ENCODE measurements around the gene RPA1.
"Not testable (repeated sequence)": the region's sequence is repeated elsewhere in the genome, so short reads cannot be mapped to it uniquely, and the experiment has no call there.

The RPA1 gene

GRCh38 chr17:1829592-1830257 lies at the start of gene RPA1, which contains the start of gene SMYD4:
Gene RPA1 (plus strand): TSS chr17:1830005. CDS start chr17:1830094, 89 bp downstream.
Gene SMYD4 (minus strand): TSS chr17:1829902. CDS start chr17:1827994, 1,908 bp downstream.
- peak; percentile 50 to 68 for DNase-seq

DNA sequence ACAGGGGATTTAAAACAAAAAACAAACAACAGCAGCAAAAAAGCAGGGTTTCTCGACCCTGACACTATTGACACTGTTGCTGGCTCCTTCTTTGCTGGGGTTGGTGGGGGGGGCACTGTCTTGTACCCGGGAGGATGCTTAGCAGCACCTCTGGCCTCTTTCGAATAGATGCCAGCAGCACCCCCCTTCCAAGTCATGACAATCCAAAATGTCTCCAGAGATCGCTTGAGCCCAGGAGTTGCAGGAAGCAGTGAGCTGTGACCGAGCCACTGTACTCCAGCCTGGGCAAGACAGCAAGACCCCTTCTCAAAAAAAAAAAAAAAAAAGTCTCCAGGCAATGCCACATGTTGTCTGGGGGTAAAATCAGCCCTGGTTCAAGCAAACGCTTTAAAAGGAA lies 47.6 kb upstream of the RPA1 start:
- DNase-seq = no peak

DNA sequence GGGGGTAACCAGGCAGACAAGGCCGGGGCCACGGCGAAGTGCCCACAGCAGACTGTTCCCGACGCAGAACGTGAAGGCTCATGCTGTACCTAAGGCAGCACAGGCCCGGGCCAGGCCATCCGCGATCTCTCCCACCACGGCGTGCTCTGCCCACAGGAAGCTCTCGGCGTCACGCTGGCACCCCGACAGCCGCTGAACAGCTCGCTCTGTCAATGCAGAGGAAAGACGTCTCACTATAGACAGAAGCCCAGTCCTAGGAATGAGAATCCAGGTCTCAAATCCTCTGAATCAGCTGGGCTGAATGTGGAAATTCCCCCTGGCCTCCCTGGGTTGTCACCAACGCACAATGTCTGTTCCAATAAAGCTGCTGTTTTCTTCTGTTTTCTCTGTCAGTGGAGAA lies 46.5 kb upstream of the RPA1 start:
- DNase-seq = no peak

DNA sequence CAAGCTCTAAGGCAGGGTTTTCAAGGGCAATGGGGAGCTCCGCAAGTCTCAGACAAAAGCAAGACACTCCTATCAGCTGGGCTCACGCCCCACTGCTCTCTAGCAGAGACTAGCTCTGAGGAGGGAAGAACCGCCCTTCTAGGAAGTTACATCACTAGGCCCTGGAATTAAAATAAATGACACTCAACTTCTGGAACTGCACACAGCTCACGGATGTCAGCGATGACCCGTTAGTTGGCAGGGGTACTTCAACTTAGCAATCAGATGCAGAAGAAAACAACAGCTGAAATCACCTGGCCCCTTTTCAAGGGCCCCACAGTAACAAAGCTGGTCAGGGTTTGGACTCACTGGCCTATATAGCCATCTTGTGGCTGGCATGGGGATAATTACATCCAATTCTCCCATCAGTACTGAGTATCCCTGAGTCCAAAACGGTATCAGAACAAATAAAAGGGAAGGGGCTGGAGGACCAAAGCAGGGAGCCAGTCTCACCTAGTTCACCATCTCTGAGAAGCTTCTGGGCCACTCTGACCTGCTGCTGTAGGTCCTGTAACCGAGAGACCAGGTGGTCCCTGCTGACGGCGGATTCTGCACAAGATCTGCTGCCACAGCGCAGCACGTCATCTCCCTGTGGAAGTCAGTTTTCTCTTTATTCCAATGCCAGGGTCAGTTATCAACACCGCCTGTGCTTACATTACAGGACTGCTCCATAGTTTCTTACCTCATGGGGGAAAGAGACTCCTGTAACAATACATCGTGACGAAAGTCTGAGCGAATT lies 45.8 kb upstream of the RPA1 start:
- DNase-seq = peak; percentile 17 to 32

DNA sequence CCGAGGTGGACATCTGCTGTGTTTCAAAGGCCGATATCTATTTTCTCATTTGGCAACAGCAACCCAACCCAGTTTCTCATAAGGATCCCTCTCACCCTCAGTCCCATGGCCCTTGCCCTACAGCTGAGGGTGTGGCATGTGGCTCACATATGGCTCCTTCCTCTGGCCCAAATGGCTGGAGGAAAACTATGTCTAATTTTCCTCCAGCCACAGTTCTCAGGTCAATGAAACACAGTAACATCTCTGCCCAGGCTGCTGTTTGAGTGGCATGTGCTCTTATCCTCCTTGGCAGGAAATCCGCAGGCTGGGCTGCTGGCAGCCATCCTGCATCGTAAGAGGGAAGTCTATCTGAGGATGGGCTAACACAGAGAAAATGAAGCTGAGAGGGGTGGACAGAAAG lies 43.9 kb upstream of the RPA1 start:
- DNase-seq = no peak

- no peak for DNase-seq
Observed at GRCh38 chr17:1786708-1787107, 43.1 kb upstream of the RPA1 start.

- peak; percentile 84 to 85 for DNase-seq
Observed at GRCh38 chr17:1787301-1787902, 42.4 kb upstream of the RPA1 start.

- DNase-seq = no peak
Observed at GRCh38 chr17:1789936-1790335, 39.9 kb upstream of the RPA1 start.

GRCh38 chr17:1792495-1793446 lies 37.0 kb upstream of the RPA1 start:
- DNase-seq = no peak

DNA sequence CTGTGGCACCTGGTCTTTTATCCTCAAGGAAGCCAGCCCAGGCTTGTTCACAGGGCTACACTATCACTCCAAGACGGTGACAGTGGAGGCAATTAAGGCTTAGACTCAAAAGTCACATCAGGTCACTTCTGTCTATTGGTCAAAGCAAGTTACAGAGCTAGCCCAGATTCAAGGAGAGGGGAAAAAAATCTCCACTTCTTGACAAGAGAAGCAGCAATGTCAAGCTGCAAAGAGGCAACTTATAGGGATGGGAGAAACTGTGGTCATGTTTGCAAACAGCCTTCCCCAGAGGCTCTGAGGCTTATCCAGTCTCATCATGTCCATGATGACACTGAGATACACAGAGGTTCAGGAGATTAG lies 36.4 kb upstream of the RPA1 start:
- DNase-seq = no peak

GRCh38 chr17:1796800-1797199 lies 33.0 kb upstream of the RPA1 start:
- no peak for DNase-seq

DNA sequence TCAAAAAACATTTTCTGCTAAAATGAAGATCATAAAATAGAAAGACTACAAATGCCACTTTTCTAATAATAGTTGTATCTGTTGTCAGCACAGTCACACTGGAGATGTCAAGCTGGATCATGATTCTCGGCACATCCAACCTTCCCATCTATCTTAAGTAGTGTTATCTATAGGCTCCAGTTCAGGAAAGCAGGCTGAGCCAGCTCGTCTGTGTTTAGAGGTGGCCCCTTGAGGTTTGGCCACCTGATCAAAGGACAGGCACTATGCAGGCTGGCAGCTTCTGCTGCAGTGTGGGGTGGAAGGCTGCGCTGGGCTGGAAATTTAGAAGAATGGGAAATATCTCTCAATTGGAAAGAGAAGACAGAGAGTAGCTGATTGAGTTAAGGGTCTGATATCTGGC lies 32.5 kb upstream of the RPA1 start:
- DNase-seq = no peak

DNA sequence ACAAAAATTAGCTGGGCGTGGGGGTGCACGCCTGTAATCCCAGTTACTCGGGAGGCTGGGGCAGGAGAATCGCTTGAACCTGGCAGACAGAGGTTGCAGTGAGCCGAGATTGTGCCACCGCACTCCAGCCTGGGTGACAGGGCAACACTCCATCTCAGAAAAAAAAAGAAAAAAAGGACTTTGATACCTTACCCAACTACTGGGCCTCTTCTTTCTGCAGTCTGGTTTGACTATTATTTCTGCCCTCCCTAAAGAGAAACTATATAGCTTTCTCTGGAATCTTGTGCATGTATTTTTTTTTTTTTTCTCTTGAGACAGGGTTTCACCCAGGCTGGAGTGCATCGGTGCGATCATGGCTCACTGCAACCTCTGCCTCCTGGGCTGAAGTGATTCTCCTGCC lies 32.0 kb upstream of the RPA1 start:
- not testable (repeated sequence) for DNase-seq

- DNase-seq = no peak
Observed at GRCh38 chr17:1800240-1800639, 29.6 kb upstream of the RPA1 start.

DNA sequence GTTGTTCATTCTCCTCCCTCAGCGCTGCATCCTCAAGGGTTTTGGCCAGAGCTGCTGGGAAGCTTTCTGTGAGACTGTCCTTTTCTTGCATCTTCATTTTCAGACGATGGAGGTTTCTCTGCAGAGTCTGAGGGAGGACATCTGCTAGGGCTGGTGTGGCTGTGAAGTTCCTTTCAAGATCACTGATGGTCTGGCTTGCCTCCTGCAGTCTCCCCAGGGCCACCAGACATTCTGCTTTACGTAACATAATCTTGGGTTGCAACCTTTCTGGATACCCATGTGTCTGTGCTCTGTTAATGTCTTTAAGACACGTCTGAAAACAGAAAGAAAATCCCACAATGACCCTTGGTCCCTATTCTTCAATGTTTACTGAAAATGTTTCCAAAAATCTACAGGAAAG lies 29.1 kb upstream of the RPA1 start:
- no peak for DNase-seq

DNA sequence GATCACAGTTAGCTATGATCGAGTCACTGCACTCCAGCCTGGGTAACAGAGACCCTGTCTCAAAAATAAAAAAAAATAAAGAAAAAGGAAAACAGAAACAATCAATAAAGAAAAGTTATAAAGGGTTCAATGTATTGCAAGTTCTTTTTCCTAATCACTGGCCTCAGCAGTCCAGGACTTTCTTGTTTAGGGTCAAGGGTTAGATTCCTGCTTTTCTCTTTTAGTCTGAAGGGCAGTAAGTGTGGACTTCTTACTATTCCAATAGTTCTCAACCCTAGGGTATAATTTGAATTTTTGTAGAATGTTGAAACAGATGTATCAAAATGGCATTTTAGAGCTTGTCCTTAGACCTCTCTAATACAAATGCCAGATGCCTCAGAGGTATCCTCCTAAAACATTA lies 27.4 kb upstream of the RPA1 start:
- DNase-seq = no peak

DNA sequence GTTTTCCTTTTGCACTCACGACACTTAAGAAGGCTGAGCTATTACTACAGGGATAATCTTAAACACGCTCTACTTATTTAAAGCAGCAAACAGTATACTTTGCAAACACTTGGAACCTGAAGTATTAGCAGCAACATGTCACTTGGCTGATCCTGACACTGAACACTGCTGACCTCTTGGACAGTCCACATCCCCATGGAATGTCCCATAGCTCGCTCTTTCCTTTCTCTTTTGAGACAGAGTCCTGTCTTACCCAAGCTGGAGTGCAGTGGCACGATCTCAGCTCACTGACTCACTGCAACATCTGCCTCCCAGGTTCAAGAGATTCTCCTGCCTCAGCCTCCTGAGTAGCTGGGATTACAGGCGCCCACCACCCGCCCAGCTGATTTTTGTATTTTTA lies 26.5 kb upstream of the RPA1 start:
- no peak for DNase-seq

DNA sequence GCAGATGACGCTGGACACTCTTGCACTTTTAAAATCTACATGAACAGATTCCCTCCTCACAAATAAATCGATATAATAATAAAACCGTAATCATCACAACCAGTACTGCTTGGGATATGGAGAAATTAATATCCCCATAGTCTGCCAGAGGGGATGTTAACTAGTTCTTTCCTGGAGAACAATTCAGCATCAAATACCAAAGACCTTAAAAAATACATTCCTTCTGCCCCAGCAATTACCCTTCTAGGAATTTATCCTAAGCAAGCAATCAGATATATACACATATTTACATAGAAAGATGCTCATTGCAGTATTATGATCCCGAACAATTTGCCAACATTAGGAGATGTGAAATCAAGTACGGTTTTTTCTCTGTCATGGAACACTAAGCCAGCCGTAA lies 21.9 kb upstream of the RPA1 start:
- DNase-seq = no peak

DNA sequence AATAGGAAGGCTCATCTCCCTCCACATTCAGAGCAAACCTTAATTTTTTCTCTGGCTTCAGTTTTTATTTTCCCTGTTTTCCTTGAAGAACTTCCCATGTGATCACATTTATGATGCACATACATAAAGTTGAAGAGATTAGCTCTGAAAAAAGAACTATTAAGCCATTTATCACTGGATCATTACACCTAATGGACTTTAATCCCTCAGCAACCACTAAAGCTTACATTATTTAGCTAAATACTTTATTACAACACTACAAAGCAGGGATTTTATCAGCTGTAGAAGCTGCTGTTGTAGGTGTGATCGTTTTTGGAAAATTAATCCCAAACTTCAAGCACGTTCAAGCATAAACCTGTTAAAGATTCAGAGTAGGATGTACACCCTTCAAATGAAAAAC lies 21.2 kb upstream of the RPA1 start:
- no peak for DNase-seq

DNA sequence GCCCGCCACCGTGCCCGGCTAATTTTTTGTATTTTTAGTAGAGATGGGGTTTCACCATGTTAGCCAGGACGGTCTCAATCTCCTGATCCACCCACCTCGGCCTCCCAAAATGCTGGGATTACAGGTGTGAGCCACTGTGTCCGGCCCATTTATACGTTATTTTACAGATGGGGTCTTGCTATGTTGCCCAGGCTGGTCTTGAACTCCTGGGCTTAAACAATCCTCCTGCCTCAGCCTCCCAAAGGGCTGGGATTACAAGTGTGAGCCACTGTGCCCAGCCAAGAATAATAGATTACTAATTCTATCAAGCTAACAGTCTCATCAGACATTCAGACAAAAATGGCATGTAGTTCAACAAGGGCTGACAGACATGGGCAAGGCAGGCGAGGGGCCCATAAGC lies 20.0 kb upstream of the RPA1 start:
- DNase-seq = not testable (repeated sequence)

GRCh38 chr17:1810450-1811103 lies 19.2 kb upstream of the RPA1 start:
- DNase-seq = no peak

DNA sequence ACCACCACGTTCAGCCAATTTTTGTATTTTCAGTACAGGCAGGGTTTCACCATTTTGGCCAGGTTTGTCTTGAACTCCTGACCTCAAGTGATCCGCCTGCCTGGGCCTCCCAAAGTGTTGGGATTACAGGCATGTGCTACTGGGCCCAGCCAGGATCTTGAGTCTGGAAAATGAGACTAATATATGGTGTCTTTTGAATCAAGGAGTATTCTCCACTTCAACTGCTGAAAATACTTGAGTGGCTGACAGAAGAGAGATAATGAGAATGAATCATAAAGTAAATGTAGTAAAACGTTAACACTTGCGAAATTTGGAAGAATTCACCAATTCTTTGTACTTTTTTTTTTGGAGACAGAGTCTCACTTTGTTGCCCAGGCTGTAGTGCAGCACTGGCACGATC lies 16.7 kb upstream of the RPA1 start:
- no peak for DNase-seq

Measured in SW 1271 (cell line).